HepG2 (cell line): ENCODE results near the gene FAM72D. TPM values are rescaled to one million over a fixed set of nuclear protein-coding genes. Genes with fewer than 3 reads are reported as not detected.
"Not testable (repeated sequence)": the region's sequence is repeated elsewhere in the genome, so short reads cannot be mapped to it uniquely, and the experiment has no call there.

Experiments
- ATAC-seq: fragments of 200-7000 bp; cut with Tn5 transposase; 3 replicates; pipeline ENCODE4 v1.9.1; 2020; ENCODE audit warnings: mild to moderate bottlenecking, moderate library complexity
- BruUV-seq: library from RNA; stranded (reverse); fragments of 400-500 nt; replicated peaks from 2 replicates; lab custom pipeline; 2021; lab: Mats Ljungman, UMichigan
- CTCF ChIA-PET: fragments of 300-600 bp; formaldehyde crosslinking; extraction: SDS; loops from one replicate; lab custom pipeline; 2021; ENCODE audit warnings: low total read pairs, inconsistent platforms, low intra/inter-chr PET ratio; lab: Yijun Ruan, JAX
- POLR2A ChIA-PET: fragments of 350-600 bp; sonication (Branson Sonifier 250); formaldehyde crosslinking; loops from one replicate; lab custom pipeline; 2020; ENCODE audit warnings: antibody characterized with exemption, inconsistent platforms; lab: Yijun Ruan, JAX
- DNase-seq: peaks from one replicate; pipeline ENCODE4 v3.0.0-alpha.2; 2015; ENCODE audit warnings: low spot score
- FAIRE-seq: peaks from 3 replicates; lab custom pipeline; 2011; peaks lifted over from hg19 to GRCh38; lab: Jason Lieb, UNC
- H2AFZ ChIP-seq: one replicate; pipeline ENCODE4 v1.6.1; 2011; ENCODE audit warnings: low read length, inconsistent platforms
- H3K27ac ChIP-seq: fragments of 300-600 bp; 3 replicates; pipeline ENCODE4 v1.8.0; 2011; ENCODE audit warnings: mixed run types, mild to moderate bottlenecking, mixed read lengths, low read length, inconsistent platforms; ENCODE audit not compliant: insufficient read depth; ENCODE audit errors: extremely low read length
- H3K27me3 ChIP-seq, 2 experiments: fragments of 200-600 bp in 1 of 2; 2 replicates in 1 of 2; 3 replicates in 1 of 2; pipeline versions ENCODE4 v1.6.0 to v1.8.0; 2011; ENCODE audit warnings: low read length in 2 of 2, mild to moderate bottlenecking in 2 of 2, moderate library complexity in 2 of 2, inconsistent platforms in 1 of 2; ENCODE audit not compliant: insufficient read depth in 2 of 2, control insufficient read depth in 1 of 2
- H3K36me3 ChIP-seq, 2 experiments: fragments of 200-600 bp in 1 of 2; replicated peaks in 1 of 2; 2 replicates in 1 of 2; 3 replicates in 1 of 2; pipeline versions ENCODE4 v1.5.1 to v1.8.0; 2011; ENCODE audit warnings: low read length in 2 of 2, inconsistent platforms in 1 of 2; ENCODE audit not compliant: insufficient read depth in 2 of 2, control insufficient read depth in 1 of 2
- H3K4me1 ChIP-seq: 2 replicates; pipeline ENCODE4 v1.5.1; 2012; ENCODE audit warnings: low read length, inconsistent platforms; ENCODE audit not compliant: insufficient read depth
- H3K4me2 ChIP-seq: 2 replicates; pipeline ENCODE4 v1.6.0; 2011; ENCODE audit warnings: low read depth, low read length, inconsistent platforms
- H3K4me3 ChIP-seq, 3 experiments: fragments of 200-600 bp in 1 of 3; sonication (generic), shearing (Covaris generic) in 1 of 3; replicated peaks in 1 of 3; 2 replicates each; pipeline ENCODE4 v1.5.1; 2011 to 2016; ENCODE audit warnings: low read length in 3 of 3, inconsistent platforms in 2 of 3, low read depth in 2 of 3, mild to moderate bottlenecking in 2 of 3, control low read depth in 1 of 3, mixed read lengths in 1 of 3; ENCODE audit not compliant: insufficient read depth in 1 of 3
- H3K79me2 ChIP-seq: one replicate; pipeline ENCODE4 v1.6.1; 2011; ENCODE audit warnings: low read length, inconsistent platforms; ENCODE audit not compliant: insufficient read depth
- H3K9ac ChIP-seq: 2 replicates; pipeline ENCODE4 v1.6.0; 2011; ENCODE audit warnings: mild to moderate bottlenecking, low read depth, low read length, inconsistent platforms; ENCODE audit not compliant: insufficient read depth
- H3K9me3 ChIP-seq: 2 replicates; pipeline ENCODE4 v1.5.1; 2012; ENCODE audit warnings: mild to moderate bottlenecking, low read length
- H4K20me1 ChIP-seq: 2 replicates; pipeline ENCODE4 v1.6.0; 2011; ENCODE audit warnings: inconsistent platforms, mild to moderate bottlenecking, low read length, moderate library complexity; ENCODE audit not compliant: insufficient read depth
- WGBS: methylation state at CpG from one replicate; pipeline ENCODE4 v1.1.6; 2017; ENCODE audit warnings: low lambda C conversion rate; 5-methylcytosine and 5-hydroxymethylcytosine counted together
- in situ Hi-C: cut with HindIII; loops from 2 replicates; pipeline ENCODE4 v1.10.0; 2017; ENCODE audit warnings: low pct_unique_long_range_greater_than_20kb; ENCODE audit not compliant: extremely low pct_ligation_motif_present
- intact Hi-C: fragments of 100-400 bp; cut with micrococcal nuclease; formaldehyde crosslinking; loops from one replicate; pipeline ENCODE4 v1.10.0; 2022; ENCODE audit not compliant: unreplicated experiment
- polyA plus RNA-seq, 8 experiments: library from polyadenylated mRNA; depleted of rRNA in 3 of 8; stranded (reverse) in 7 of 8; unstranded in 1 of 8; fragments of >200 nt; fragmentation: Illumina TruSeq in 4 of 8; extraction: Trizol in 4 of 8; gene quantifications; 2 replicates each; pipeline versions ENCODE4 v1.2.1 to v1.2.3, GENCODE V29; 2011 to 2016; ENCODE audit warnings: low read depth in 4 of 8, missing spikeins in 1 of 8, mixed read lengths in 1 of 8; ENCODE audit not compliant: insufficient read depth in 1 of 8
- total RNA-seq, 5 experiments: library from RNA; depleted of rRNA; stranded (reverse); fragments of >200 nt; fragmentation: Illumina TruSeq; extraction: Trizol; gene quantifications; 2 replicates each; pipeline ENCODE4 v1.2.3, GENCODE V29; 2016; ENCODE audit warnings: low read depth in 1 of 5

Gene FAM72D
- total and polyA plus RNA-seq, 2 of the 13 experiments (the other 11 are each of a cell fraction or from before 2014, with no cell fraction given) = 3.7 to 4.4 TPM

DNA sequence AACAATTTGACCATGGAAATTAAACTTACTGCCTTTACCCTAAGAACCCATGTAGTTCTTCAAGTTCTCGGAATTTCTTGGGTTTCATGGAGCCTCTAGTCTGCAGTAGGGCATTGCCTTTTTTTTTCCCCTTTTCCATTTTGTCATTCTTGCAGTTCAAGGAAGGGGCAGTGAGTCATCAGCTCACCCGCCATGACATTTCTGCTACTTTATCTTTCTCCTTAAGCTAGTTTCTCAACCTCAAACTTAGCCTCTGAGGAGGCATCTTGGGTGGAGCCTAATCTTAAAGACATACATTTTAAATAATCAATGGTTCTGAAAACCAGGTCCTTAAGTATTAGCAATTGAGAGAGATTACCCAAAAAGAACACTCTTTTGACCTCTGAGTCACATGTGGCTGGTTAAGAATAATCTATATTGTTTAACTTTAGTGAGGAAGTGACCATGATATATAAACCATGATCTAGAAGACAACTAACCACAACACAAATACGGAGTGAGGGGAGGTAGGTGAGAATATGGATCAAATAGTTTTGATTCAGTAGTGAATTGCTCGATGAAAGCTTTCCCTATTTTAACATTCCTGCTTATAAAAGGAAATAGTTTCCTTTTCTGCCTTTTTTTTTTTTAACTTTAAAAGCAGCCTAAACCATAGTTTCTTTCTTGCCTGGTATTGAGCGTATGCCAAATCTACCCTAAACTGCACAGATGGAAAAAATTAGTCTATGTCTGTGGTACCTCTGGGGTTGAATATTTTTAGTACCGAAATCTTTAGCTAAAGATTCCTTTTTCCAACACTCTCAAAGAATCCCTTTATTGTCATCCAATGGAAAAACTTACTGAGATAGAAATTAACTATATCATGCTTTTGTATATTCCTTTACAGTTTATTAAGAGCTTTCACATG lies 20.1 kb downstream of the FAM72D start:
- BruUV-seq, FAIRE-seq, H2AFZ ChIP-seq, DNase-seq, H3K4me3 ChIP-seq, intact Hi-C loops, ATAC-seq, H4K20me1 ChIP-seq, H3K79me2 ChIP-seq, H3K36me3 ChIP-seq, POLR2A ChIA-PET, H3K27ac ChIP-seq, H3K9me3 ChIP-seq, H3K9ac ChIP-seq, H3K4me1 ChIP-seq, CTCF ChIA-PET, in situ Hi-C loops, H3K4me2 ChIP-seq, H3K27me3 ChIP-seq: not testable (repeated sequence)
- WGBS = no CpG with 5 or more reads among the region's 6 CpGs

DNA sequence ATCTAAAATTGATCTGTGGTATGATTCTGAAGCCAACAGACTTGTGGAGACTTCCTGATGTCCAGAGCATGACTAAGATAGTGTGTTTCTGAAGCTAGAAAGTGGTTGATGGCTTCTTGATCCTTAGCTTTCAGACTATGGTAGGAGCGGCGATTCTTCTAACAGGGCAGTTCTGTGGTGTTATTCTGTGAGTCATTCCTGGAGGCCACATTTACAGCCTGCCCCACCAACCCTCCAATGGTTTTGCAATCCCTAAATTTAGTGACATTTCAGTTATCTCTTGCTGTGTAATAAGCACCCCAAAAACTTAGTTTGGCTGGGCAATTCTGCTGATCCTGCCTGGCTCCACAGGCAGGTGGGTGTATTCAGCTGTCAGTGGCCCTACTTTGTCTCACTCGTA lies 24.1 kb downstream of the FAM72D start:
- H3K9me3 ChIP-seq, FAIRE-seq, BruUV-seq, H3K4me3 ChIP-seq, H3K27ac ChIP-seq, H3K27me3 ChIP-seq, H3K79me2 ChIP-seq, H4K20me1 ChIP-seq, DNase-seq, H3K9ac ChIP-seq, H2AFZ ChIP-seq, H3K36me3 ChIP-seq, intact Hi-C loops, H3K4me2 ChIP-seq, in situ Hi-C loops, H3K4me1 ChIP-seq, POLR2A ChIA-PET, ATAC-seq, CTCF ChIA-PET: not testable (repeated sequence)
- WGBS = no CpG with 5 or more reads among the region's 3 CpGs

DNA sequence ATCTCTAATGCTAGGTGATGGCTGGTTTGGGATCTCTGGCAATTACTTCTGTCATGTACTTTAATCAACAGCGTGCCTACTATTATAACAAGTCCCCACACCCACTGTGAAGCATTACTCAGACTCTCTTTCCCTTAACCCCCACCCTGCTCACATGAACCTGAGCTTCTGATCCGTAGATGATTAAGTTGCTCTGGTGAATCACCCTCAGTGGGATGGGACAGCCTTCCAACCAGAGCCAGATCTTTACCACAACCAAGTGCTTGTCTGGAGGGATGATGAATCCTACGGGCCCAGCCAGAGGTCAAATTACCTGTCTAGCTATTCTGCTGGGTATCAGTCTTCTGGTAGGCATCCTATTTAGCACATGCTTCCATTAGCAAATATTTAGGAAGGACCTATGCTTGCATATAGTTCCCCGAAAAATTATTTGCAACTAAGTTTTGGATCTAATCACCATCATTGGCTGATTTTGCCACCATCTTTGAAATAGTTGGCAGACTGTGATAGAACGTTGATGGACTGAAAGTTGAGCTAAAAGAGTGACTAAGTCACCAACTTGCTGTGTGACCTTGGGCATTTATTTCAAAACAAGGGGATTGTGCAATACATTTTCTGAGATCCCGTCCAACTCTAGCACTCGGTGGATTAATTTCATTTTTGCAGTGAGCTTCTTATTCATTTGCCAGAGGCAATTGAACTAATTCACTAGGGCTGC lies 26.7 kb downstream of the FAM72D start:
- H3K9ac ChIP-seq, H3K79me2 ChIP-seq, POLR2A ChIA-PET, in situ Hi-C loops, H3K4me3 ChIP-seq, H3K36me3 ChIP-seq, H3K9me3 ChIP-seq, intact Hi-C loops, H3K4me1 ChIP-seq, H2AFZ ChIP-seq, CTCF ChIA-PET, ATAC-seq, BruUV-seq, H3K27me3 ChIP-seq, H3K4me2 ChIP-seq, H4K20me1 ChIP-seq, DNase-seq, H3K27ac ChIP-seq, FAIRE-seq: not testable (repeated sequence)
- no CpG with 5 or more reads among the region's 7 CpGs for WGBS

DNA sequence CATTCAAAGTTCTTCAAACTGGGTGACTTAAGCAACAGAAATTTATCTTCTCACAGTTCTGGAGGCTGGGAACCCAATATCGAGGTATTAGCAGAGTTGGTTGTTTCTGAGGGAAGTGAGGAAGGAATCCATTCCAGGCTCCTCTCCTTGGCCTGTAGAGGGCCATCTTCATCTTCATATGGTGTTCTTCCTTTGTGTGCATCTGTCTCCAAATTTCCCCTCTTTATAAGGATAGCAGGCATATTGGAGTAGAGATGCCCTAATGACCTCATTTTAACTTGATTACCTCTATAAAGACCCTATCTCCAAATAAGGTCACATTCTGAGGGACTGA lies 27.3 kb downstream of the FAM72D start:
- POLR2A ChIA-PET, H3K36me3 ChIP-seq, H4K20me1 ChIP-seq, intact Hi-C loops, H2AFZ ChIP-seq, DNase-seq, H3K4me2 ChIP-seq, H3K9ac ChIP-seq, CTCF ChIA-PET, in situ Hi-C loops, FAIRE-seq, H3K79me2 ChIP-seq, H3K27me3 ChIP-seq, H3K4me1 ChIP-seq, ATAC-seq, BruUV-seq, H3K4me3 ChIP-seq, H3K9me3 ChIP-seq, H3K27ac ChIP-seq: not testable (repeated sequence)
- WGBS = no CpG with 5 or more reads among the region's 1 CpG
